Dermis blood vessel endothelial cell (primary cell): ENCODE measurements around the gene HSPA13. TPM values are rescaled to one million over a fixed set of nuclear protein-coding genes. Genes with fewer than 3 reads are reported as not detected.
A peak's percentile ranks its signal among the peaks of the same experiment; 100 is the strongest.
"Not testable (repeated sequence)": the region's sequence is repeated elsewhere in the genome, so short reads cannot be mapped to it uniquely, and the experiment has no call there.

Experiments
- DNase-seq: peaks from one replicate; pipeline ENCODE4 v3.0.0; 2010
- total RNA-seq: library from RNA; depleted of rRNA; stranded (reverse); fragments of >200 nt; gene quantifications from 2 replicates; pipeline ENCODE4 v1.2.3, GENCODE V29; 2014

HSPA13 gene, protein sequence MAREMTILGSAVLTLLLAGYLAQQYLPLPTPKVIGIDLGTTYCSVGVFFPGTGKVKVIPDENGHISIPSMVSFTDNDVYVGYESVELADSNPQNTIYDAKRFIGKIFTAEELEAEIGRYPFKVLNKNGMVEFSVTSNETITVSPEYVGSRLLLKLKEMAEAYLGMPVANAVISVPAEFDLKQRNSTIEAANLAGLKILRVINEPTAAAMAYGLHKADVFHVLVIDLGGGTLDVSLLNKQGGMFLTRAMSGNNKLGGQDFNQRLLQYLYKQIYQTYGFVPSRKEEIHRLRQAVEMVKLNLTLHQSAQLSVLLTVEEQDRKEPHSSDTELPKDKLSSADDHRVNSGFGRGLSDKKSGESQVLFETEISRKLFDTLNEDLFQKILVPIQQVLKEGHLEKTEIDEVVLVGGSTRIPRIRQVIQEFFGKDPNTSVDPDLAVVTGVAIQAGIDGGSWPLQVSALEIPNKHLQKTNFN
- total RNA-seq = 45.8 and 47.9 TPM in 2 replicates

DNA sequence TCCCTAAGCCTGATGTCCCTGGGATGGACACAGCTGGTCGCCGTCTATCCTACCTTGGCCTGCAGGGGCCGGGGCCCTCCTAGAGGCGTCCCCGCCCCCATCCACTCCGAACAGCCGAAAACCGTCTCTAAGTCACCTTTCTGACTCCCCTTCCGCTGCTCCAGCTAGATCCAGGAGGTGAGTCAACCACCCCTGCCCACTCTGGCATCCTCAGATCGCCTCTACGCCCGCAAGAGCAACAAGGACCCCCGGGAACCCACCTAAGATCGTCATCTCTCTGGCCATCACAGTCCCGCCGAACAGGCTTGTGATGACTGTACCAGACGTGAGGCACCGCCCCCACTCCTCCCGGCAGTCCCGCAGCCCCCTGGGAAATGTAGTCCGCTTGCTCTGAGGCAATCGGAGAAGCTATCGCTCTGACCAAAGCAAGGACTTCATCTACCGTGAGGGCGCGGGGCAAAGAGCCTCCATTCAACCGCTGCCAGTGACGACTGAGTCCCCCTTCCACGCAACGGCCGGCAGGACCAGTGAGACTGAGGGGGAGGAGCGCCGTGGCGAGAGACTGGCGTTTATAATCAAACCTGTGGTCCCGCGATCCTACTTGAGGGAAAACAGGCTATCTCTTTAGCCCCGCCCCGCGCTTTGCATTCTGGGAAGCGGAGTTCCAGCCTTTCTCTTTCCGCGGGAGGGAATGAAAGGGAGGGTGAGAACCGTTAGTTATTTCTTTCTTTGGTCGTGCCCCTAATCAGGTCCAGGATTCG, at the start of gene HSPA13:
Gene HSPA13 (minus strand): TSS at position 312 of the 761 bp plus-strand sequence. CDS start 27 bp downstream, at position 285.
- DNase-seq = peak; percentile 100

DNA sequence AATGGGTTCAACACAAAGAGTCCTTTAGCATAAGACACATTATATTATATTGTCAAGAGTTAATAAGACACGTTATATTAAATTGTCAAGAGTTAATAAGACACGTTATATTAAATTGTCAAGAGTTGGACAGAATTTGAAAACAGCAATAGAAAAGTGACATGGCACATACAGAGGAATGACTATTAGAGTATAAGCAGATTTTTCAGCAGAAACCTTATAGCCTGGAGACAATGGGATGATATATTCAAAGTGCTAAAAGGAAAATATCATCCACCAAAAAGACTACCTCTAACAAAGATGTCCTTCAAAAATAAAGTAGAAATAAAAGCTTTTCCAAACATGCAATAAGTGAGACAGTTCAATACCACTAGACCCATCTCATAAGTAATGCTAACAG, 36.0 kb upstream of the HSPA13 start:
- no peak for DNase-seq

DNA sequence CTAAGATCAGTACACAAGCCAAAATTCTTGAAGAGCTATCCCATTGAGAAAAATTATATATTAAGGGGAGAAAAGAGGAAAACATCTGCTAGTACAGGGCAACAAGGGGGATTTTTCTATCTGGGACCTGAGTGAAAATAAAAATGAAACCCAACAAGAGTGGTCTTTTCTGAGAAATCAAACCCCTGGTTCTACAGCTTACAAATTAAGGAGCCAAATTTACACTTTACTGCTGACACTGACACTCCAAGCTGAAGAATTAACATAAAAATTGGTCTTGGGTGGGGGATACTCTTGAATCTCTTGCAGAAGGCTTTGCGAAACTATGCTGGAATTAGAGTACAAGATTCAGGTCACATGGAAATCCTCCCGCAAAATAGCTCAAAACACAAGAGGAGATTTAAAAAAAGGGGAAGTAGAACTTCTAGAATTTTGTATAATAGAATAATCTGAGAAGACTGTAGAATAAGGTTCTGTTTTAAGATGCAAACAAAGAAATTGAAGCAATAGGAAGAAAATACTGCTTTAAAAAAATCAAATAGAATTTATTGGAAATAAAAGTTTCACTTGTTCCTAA, 32.1 kb upstream of the HSPA13 start:
- DNase-seq = no peak

DNA sequence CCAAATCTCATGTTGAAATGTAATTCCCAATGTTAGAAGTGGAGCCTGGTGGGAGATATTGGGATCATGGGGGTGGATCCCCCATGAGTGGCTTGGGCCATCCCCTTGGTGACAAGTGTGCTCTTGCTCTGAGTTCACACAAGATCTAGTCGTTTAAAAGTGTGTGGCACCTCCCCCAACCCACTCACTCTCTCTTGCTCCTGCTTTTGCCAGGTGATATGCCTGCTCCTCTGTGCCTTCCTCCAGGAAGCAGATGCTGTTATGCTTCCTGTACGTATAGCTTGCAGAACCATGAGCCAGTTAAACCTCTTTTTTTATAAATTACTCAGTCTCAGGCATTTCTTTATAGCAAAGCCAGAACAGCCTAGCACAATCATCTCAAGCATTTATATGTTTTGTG, 23.0 kb upstream of the HSPA13 start:
- peak; percentile 7 for DNase-seq

DNA sequence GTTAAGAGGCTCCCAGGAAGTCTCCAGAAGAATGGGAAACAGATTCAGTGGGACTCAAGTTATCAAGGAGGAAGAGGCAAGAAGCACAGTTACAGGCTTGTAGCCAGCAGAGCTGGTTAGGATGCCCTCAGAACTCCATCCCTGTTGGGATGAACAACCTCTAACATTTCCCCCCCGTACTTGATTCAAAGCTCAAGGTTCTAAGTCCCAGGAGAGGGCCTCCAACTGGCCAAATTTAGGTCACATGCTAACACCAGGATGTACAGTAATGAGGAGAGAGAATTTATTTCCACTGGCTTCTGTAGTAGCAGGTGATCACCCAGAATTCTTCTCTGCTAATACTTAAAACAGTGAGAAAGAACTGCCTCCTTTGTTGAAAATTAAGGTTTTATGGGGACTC, 22.3 kb upstream of the HSPA13 start:
- DNase-seq = no peak

DNA sequence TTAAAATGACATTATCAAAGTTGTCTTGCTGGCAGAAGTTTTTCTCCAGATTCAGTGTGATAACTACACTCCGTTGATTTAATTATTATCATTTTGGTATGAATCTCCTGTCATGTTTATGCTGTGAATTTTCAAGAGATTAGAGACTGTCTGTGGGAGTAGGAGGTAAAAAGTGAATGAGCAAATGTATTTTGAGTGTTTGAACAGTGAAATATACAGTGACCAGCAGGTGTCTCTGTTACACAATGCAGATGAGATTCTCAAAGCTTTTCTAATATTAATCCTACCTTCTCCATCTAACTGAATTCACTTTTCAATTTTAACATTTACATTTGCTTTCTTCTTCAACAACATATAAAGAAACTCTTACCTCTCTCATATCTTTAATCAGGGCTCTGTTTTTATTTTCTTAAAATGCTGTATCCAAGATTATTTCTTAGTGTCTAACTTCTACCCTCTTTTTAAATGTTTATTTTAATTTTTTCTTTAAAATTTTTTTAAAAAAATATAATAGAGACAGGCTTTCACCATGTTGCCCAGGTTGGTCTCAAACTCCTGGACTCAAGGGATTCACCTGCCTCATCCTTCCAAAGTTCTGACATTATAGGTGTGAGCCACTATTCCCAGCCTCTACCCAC, 20.9 kb upstream of the HSPA13 start:
- DNase-seq = peak; percentile 64

DNA sequence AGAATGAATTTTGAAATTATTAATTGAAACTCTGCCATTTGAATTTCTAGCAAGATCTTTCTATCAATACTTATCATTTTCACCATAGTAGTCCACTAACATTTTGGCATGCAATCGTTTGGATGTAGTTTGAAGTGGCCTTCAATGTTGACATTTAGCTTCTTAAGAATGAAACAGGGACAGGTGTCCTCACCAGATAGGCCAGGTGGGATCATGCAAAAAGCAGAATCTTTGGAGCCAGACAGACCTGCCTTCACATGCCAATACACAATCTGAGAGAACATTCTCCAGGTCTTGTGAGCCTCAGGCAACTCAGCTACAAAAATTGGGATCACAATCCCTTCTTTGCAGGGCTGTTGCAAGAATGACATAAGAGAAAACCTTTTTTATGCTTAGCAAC, 18.3 kb upstream of the HSPA13 start:
- DNase-seq = no peak

DNA sequence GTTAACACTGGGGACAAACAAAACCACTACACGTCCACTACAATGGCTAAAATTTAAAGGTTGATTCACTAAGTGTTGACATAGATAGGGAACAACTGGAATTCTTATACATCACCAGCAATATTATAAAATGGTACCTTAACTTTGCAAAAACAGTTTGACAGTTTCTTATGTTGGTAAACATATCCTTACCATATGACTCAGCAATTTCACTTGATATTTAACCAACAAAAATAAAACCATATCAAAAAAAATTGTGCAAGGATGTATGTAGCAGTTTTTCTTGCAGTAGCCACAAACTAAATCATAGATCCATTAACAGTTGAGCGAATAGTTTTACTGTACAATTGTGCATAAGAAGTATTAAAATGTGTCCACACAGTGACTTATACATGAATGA, 5.3 kb upstream of the HSPA13 start:
- no peak for DNase-seq

DNA sequence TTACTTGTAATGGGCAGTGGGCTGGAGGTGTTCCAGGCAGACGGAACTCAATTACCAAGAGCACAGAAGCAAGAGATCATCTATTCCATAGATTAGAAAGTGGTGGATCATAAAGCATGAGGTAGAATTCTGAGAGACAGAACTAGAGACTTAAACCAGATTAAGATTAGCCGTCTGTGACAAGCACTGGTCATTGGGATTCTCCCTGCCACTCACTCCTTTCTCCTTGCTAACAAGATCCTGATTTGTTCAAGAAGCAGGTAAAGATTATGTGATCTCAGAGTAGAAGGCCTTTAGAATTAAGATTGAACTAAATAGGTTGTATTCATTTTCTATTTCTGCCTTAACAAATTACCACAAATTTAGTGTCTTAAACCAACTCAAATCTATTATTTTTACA, 1.5 kb upstream of the HSPA13 start:
- no peak for DNase-seq

DNA sequence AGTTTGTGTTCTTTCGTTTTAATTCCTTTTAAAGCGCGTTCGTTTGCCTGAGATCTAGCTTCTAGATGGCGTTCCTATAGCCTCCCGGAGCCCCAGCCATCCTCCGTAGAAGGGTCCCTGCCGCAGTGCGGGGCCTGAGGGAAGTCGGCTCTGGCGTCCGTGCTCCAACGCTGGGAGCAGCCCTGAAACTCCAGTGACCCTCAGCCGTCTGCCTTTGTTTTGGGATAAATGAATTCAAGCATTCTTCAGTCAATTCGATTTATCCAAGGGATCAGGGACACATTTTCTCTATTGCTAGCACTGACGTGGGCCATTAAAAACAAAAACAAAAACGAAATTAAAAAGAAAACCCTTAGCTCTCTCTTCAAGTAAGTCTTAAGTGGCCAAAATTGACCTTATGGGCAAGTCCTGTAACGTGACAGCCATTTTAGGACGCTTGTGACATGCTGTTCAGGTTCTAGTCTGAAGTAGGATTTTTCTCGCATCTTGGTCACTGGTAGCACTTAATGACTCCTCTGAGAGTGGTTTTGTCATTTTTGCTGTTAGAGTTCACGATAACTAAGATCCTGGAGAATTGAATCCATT, 742 bp upstream of the HSPA13 start:
- peak; percentile 72 for DNase-seq

DNA sequence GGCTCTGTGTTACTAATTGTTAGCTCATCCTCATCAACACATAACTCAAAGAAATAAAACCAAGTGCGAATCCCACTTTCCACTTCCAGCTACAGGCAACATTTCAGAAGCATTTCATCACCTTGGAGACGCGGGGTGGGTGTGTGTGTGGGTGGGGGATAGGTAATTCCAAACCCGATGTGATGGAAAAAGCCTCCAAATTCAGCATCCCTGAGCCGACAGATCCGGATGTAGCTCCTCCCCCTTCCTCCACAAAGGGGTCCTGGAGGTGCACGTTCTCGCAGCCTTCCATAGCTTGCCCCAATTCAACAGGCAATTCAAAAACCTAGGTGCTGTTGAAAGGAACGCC, 486 bp downstream of the HSPA13 start:
- DNase-seq = no peak

DNA sequence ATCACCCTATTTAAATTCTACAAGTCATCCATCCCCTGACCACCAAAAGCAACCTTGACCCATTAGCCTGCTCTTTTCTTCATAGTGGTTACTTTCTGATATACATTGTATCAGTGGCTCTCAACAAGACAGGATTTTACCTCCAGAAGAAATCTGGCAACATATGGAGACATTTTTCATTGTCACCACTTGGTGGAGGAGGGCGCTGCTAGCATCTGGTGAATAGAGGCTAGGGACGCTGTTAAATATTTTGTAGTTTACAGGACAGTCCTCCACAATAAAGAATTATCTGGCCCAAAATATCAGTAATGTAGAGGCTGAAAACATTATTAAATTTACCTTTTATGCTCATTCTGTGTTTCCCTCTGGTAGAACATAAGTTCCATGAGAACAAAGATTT, 6.1 kb downstream of the HSPA13 start:
- no peak for DNase-seq

DNA sequence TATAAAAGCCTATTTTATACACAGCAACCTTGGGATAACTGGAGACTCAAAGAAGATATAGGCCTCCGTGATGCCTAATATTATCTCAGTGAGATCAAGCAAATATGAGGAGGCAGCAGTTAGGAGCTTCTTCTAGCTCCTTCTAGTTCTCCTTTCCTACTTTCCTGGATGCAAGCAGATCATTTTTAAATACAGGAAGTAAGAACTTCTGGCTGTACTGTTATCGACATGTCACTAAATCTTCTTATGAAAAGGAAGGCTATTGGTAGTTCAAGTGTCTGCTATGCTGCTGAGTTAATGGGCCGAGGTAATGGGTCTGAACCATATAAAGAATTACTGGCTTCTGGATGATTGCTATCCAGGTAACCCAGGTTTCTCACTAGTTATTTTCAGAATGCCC, 15.9 kb downstream of the HSPA13 start:
- DNase-seq = no peak

DNA sequence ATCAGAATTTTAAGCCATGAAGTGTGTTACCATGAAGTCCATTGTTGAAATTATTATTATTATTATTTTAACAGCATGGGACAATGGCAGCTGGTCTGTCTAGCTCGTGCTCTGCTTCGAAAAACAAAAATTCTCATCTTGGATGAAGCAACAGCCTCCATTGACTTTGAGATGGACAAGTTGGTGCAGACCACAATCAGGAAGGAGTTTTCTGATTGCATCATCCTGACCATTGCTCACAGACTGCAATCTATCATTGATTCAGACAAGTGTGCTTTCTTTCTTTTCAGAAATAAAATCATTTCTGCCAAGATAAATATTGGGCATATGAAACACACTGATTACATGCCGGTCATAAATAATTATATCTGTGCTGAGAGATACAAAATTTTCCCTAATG, 21.0 kb downstream of the HSPA13 start:
- DNase-seq = no peak

DNA sequence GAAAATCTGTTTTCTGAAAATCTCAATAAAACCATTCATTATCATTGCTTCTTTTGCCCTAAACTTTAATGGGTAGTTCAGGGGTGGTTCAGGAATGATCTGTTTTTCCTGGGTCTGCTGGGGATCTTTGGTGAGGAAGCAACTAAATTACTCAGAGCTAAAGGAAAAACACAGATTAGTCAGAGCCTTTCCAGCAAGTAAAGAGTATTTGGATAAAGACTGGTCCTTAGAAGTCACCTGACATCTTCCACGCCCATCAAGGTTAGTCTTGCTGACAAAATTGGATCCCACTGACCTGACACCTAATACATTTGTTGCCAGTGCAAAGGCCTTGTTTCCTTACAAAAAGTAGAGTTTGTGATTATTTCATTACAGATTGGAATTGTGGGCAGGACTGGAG, 24.2 kb downstream of the HSPA13 start:
- DNase-seq = no peak

DNA sequence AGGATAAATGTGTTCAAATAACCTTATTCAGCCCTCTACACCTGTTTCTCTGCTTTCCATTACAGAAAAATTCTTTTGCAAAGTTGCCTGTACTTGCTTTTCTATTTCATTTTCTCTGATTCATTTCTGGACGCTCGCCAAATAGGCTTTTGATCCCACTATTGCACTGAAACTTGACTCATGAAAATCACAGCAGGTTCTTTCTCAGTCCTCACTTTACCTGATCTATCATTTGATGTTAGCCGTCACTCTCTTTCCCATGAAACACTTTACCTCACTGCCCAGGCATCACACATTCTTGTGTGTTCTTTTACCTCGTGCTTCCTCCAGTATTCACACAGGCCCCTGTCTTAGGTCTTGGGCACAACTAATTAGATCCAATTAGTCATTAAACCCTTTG, 26.2 kb downstream of the HSPA13 start:
- no peak for DNase-seq

DNA sequence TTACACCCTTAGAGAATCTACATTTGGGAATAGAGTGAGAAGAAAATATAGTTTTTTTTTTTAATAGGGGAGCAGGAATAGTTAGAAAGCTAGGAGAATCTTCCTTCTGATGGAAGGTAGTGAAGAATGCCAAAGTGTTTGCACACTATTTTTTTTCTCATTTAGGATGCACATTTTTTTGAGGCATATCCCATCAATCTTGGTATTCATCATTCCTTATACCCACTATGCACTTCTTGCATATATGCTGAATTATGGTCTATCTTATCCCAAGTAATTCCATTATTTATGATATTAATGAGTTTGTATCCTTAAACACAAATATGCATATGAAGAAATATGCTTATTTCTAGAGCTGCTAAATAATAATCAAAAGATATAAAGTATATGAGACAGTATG, 28.4 kb downstream of the HSPA13 start:
- DNase-seq = no peak

DNA sequence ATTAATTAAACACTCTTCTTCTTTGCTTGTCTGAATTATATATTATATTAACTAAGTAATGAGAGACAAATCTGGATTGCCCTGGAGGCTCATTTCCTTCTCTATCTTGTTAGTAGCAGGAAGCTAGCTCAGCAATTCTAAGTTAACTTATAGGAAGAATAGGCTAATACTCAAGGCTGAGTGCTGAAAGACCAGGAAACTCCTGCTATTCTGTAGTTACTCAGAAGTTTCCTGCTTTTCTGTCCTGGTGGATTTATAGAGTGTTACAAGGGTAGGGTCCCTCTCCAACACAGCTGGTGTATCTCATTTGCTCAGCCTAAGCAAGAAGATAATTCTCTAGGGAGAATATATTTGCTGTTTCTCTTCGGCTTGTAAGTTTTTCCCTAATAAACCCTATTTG, 29.2 kb downstream of the HSPA13 start:
- DNase-seq = no peak

DNA sequence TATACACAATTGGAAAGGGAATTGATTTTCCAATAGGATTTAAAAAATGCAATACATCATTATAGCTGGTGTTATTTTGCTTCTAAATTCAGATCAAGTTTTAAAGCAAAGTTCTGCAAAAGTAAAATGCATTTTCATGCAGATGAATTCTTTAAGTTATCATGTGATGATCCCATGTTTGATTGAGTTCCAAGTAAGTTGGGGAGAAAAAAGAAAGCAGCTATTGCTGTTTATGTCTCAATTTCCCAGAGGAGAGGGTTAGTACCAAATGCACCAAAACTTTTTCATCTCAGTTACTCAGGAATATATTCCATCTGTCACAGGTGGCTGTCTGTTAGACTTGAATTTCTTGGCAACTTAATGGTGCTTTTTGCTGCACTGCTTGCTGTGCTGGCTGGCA, 29.7 kb downstream of the HSPA13 start:
- DNase-seq = no peak

DNA sequence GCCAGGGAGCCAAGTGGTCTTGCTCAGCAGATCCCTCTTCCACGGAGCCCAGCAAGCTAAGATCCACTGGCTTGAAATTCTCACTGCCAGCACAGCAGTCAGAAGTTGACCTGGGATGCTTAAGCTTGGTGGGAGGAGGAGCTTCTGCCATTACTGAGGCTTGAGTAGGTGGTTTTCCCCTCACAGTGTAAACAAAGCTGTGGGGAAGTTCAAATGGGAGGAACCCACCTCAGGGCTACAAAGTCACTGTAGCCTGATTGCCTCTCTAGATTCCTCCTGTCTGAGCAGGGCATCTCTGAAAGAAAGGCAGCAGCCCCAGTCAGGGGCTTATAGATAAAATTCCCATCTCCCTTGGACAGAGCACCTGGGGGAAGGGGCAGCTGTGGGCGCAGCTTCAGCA, 55.6 kb downstream of the HSPA13 start:
- not testable (repeated sequence) for DNase-seq

DNA sequence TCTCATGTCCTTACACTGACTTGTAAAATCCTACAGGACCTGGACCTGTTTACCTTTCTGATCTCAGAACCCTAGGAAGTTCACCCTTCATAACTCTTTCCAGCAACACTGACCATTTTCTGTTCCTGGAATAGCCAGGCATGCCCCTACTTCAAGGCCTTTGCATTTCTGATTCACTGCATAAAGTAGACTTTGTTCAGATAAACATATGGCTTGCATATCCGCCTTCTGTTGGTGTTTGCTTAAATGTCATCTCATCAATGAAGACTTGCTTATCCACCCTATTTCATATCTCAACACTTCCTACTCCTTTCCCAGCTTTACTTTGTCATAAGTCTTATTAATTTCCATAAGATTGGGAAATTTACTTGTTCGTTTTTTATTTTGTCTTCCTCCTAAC, 57.4 kb downstream of the HSPA13 start:
- DNase-seq = no peak
